Common myeloid progenitor, CD34-positive (primary cell): ENCODE measurements around the gene UST.

Experiments
- CTCF ChIA-PET: fragments of 350-600 bp; sonication (Branson Sonifier 250); formaldehyde crosslinking; loops from one replicate; lab custom pipeline; 2021; ENCODE audit warnings: antibody characterized with exemption; lab: Charles Lee
- POLR2A ChIA-PET: fragments of 350-600 bp; sonication (Branson Sonifier 250); formaldehyde crosslinking; loops from one replicate; lab custom pipeline; 2021; ENCODE audit warnings: antibody characterized with exemption; lab: Charles Lee
- DNase-seq, 3 donors: peaks; one replicate each; pipeline versions ENCODE4 v3.0.0 to v3.0.0-alpha.2; 2013
- H3K27ac ChIP-seq, 2 experiments: 1 replicate in 1 of 2; 2 replicates in 1 of 2; pipeline ENCODE4 v1.7.0; 2013; ENCODE audit warnings: inconsistent platforms in 2 of 2, low read length in 2 of 2, mild to moderate bottlenecking in 2 of 2, low read depth in 1 of 2, moderate library complexity in 1 of 2; ENCODE audit not compliant: severe bottlenecking in 2 of 2, insufficient read depth in 1 of 2, poor library complexity in 1 of 2
- H3K27me3 ChIP-seq, 5 experiments: replicated peaks in 2 of 5; 1 replicate in 3 of 5; 2 replicates in 2 of 5; pipeline versions ENCODE4 v1.6.1 to v1.7.0; 2013; ENCODE audit warnings: low read length in 4 of 5, mild to moderate bottlenecking in 2 of 5, moderate library complexity in 2 of 5, inconsistent platforms in 1 of 5; ENCODE audit not compliant: insufficient read depth in 5 of 5, control insufficient read depth in 4 of 5
- H3K36me3 ChIP-seq, 4 experiments: 1 replicate in 2 of 4; 2 replicates in 2 of 4; pipeline versions ENCODE4 v1.6.1 to v1.7.0; 2013; ENCODE audit warnings: low read length in 3 of 4, control low read depth in 1 of 4, mild to moderate bottlenecking in 1 of 4; ENCODE audit not compliant: control insufficient read depth in 4 of 4, insufficient read depth in 4 of 4
- H3K4me1 ChIP-seq, 4 experiments: 1 replicate in 3 of 4; 2 replicates in 1 of 4; pipeline versions ENCODE4 v1.6.1 to v1.7.1; 2013; ENCODE audit warnings: low read length in 3 of 4, mild to moderate bottlenecking in 3 of 4, control low read depth in 1 of 4, inconsistent platforms in 1 of 4, moderate library complexity in 1 of 4; ENCODE audit not compliant: control insufficient read depth in 4 of 4, insufficient read depth in 4 of 4; ENCODE audit errors: control extremely low read depth in 1 of 4
- H3K4me3 ChIP-seq, 7 experiments: 1 replicate in 4 of 7; 2 replicates in 3 of 7; pipeline versions ENCODE4 v1.5.1 to v1.7.0; 2013; ENCODE audit warnings: mild to moderate bottlenecking in 7 of 7, low read length in 6 of 7, moderate library complexity in 6 of 7, inconsistent platforms in 2 of 7, low read depth in 2 of 7, control low read depth in 1 of 7; ENCODE audit not compliant: insufficient read depth in 4 of 7, control insufficient read depth in 1 of 7; ENCODE audit errors: extremely low read depth in 1 of 7
- H3K9me3 ChIP-seq, 5 experiments: 1 replicate in 4 of 5; 2 replicates in 1 of 5; pipeline versions ENCODE4 v1.6.1 to v1.7.1; 2013; ENCODE audit warnings: low read length in 4 of 5, mild to moderate bottlenecking in 2 of 5, inconsistent platforms in 1 of 5, low read depth in 1 of 5, moderate library complexity in 1 of 5; ENCODE audit not compliant: control insufficient read depth in 4 of 5, insufficient read depth in 2 of 5; ENCODE audit errors: control extremely low read depth in 1 of 5
- WGBS: methylation state at CpG from one replicate; pipeline ENCODE4 v1.1.5; 2013; ENCODE audit not compliant: insufficient coverage; 5-methylcytosine and 5-hydroxymethylcytosine counted together

Gene UST

GRCh38 chr6:149050160-149050559 is 303.3 kb downstream of the UST start:
- H3K4me1 ChIP-seq, result peaks cover 6 to 18% (median 12%) of the 10 kb centered on the region in 4 experiments
- H3K27me3 ChIP-seq, result no peaks in the 10 kb centered on the region
- ChIA-PET POLR2A (interaction anchor here (0.5 to 0.8 kb wide), 2 partner anchors 9 to 542 kb away, joined by 3 to 6 read pairs; no protein-coding TSS in a partner anchor), CTCF (interaction anchor here (0.9 kb wide), 1 partner anchor 397 kb away, joined by 3 read pairs; no protein-coding TSS in a partner anchor)
- H3K4me3 ChIP-seq, result no peak overlapping the region
- no peak for DNase-seq
- WGBS, result no CpG with 5 or more reads among the region's 1 CpG
- H3K9me3 ChIP-seq, result no peaks in the 10 kb centered on the region
- H3K36me3 ChIP-seq, result no peaks in the 10 kb centered on the region
- no peak overlapping the region for H3K27ac ChIP-seq

GRCh38 chr6:149052350-149053106 is 305.7 kb downstream of the UST start:
- no peaks in the 10 kb centered on the region for H3K36me3 ChIP-seq
- ChIA-PET POLR2A (no interaction called here), CTCF (interaction anchor here (0.6 kb wide), 1 partner anchor 430 kb away, joined by 5 read pairs; no protein-coding TSS in a partner anchor)
- H3K27me3 ChIP-seq, result no peaks in the 10 kb centered on the region
- H3K27ac ChIP-seq, result no peak overlapping the region
- DNase-seq, result no peak
- H3K9me3 ChIP-seq, result no peaks in the 10 kb centered on the region
- H3K4me3 ChIP-seq, result no peak overlapping the region
- WGBS, result 100% methylated on average over 2 of the region's 6 CpGs
- H3K4me1 ChIP-seq, result peaks cover 0 to 15% (median 4%) of the 10 kb centered on the region in 4 experiments

GRCh38 chr6:149053848-149054558 is 307.2 kb downstream of the UST start:
- Histone ChIP-seq H3K9me3 (no peaks in the 10 kb centered on the region), H3K36me3 (no peaks in the 10 kb centered on the region), H3K4me1 (peaks cover 4 to 21% (median 7%) of the 10 kb centered on the region in 4 experiments), H3K4me3 (no peak overlapping the region), H3K27me3 (no peaks in the 10 kb centered on the region), H3K27ac (no peak overlapping the region)
- ChIA-PET POLR2A (no interaction called here), CTCF (interaction anchor here (0.7 to 1.1 kb wide), 3 partner anchors 9 to 110 kb away, joined by 3 to 4 read pairs (median 3); no protein-coding TSS in a partner anchor)
- no peak for DNase-seq
- 100% methylated on average over 1 of the region's 4 CpGs for WGBS

DNA sequence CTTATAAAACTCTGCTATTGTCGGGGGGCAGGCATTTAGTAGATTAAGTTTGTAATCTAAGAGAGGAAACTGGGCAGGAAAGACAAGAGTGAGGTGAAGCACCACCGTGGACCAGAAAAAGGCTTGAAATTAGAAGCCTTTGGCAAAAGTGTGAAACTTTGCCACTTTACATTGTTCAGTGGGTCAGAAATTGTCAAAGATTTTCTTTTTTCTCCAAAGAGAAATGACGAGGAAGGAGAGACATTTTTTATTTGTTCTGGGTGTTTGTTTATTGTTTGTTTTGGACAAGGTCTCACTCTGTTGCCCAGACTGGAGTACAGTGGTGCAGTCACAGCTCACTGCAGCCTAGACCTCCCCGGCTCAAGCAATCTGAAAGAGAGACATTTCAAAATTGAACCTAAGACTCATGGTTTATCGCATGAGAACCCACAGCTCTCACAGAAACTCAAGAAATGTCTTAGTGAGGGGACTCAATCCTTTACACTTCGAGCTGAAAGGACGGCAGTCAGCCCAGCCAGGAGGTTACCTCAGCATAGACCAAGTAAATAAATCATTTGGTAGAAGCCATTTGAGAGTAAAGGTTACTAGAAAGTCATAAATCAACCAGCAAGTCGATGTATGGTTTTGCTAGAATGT is 307.8 kb downstream of the UST start:
- no peak overlapping the region for H3K27ac ChIP-seq
- ChIA-PET POLR2A (no interaction called here), CTCF (interaction anchor here (0.6 to 1.5 kb wide), 3 partner anchors 11 to 41 kb away, joined by 3 to 5 read pairs (median 3); no protein-coding TSS in a partner anchor)
- H3K9me3 ChIP-seq, result no peaks in the 10 kb centered on the region
- H3K4me3 ChIP-seq, result no peak overlapping the region
- peaks cover 7 to 27% (median 14%) of the 10 kb centered on the region in 4 experiments for H3K4me1 ChIP-seq
- H3K27me3 ChIP-seq, result no peaks in the 10 kb centered on the region
- WGBS, result 93% methylated on average over 3 of the region's 8 CpGs
- H3K36me3 ChIP-seq, result no peaks in the 10 kb centered on the region
- no peak for DNase-seq

GRCh38 chr6:149055195-149055899 is 308.5 kb downstream of the UST start:
- Histone ChIP-seq H3K4me1 (peaks cover 7 to 34% (median 20%) of the 10 kb centered on the region in 4 experiments), H3K27ac (no peak overlapping the region), H3K27me3 (no peaks in the 10 kb centered on the region), H3K9me3 (no peaks in the 10 kb centered on the region), H3K4me3 (no peak overlapping the region), H3K36me3 (no peaks in the 10 kb centered on the region)
- ChIA-PET CTCF (interaction anchor here (0.6 to 1.5 kb wide), 5 partner anchors 11 to 390 kb away, joined by 3 to 6 read pairs (median 3); no protein-coding TSS in a partner anchor), POLR2A (no interaction called here)
- peak in 2 of 3 donors; percentile 66 to 77 for DNase-seq
- 93% methylated on average over 3 of the region's 5 CpGs for WGBS

DNA sequence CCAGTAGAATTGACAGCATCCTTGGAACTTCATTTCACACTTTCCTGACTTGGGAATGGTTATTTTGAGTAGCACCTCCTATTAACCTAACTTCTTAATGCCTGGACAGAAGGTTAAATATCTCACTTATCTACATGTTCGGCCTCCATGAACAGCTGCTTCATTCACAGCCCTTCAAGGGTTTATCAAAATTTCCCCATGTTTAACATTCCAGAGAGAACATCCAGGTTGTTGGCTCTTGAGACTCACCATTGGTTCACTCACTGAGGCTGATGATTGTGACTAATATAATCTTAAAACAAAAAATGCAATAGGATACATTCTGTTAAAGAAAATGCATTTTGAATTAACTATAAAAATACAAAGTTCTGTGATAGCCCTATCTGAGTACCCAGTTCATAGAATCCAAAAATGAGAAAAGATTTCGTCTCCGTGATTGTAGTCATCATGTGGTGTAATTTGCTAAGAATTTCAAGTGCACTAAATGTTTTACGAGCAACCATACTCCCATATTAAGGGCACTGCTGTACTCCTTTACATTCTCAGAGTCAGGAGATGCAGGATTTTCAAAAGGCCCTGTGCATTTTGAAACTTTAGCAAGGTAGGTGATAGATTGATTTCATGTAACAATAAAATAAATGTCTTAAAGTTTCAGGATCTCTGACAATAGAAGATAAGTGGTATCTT is 310.1 kb downstream of the UST start:
- CTCF ChIA-PET, result interaction anchor here (1.5 kb wide), 1 partner anchor 375 kb away, joined by 6 read pairs; no protein-coding TSS in a partner anchor
- no peak overlapping the region for H3K4me3 ChIP-seq
- no peaks in the 10 kb centered on the region for H3K27me3 ChIP-seq
- H3K4me1 ChIP-seq, result peaks cover 13 to 47% (median 31%) of the 10 kb centered on the region in 4 experiments
- 100% methylated on average over 1 of the region's 4 CpGs for WGBS
- POLR2A ChIA-PET, result no interaction called here
- no peak overlapping the region for H3K27ac ChIP-seq
- H3K36me3 ChIP-seq, result no peaks in the 10 kb centered on the region
- H3K9me3 ChIP-seq, result no peaks in the 10 kb centered on the region
- no peak for DNase-seq
